Measurements from ENCODE around the gene CACFD1.

GRCh38 chr9:133485531-133486260 lies 25.9 kb downstream of the CACFD1 start:
- TF ChIP-seq FOXP4 (CRISPR knock-in tag; IDR thresholded peaks at IDR 0.05) (no peak), ZNF425 (CRISPR knock-in tag; conservative IDR thresholded peaks at IDR 0.05) (no peak), ERG (CRISPR knock-in tag; IDR thresholded peaks at IDR 0.05) (no peak), JUN (CRISPR knock-in tag; IDR thresholded peaks at IDR 0.05) (no peak)

Measured in WTC11 (cell line).